SK-N-SH (cell line): Measurements from ENCODE around the gene MOK. TPM values are rescaled to one million over a fixed set of nuclear protein-coding genes. Genes with fewer than 3 reads are reported as not detected.

Experiments
- CTCF ChIA-PET: fragments of 300-600, 350-600 bp; formaldehyde crosslinking; extraction: SDS; loops from one replicate; lab custom pipeline; 2021; lab: Yijun Ruan, JAX
- POLR2A ChIA-PET: fragments of 350-600 bp; sonication (Branson Sonifier 250); formaldehyde crosslinking; extraction: SDS; loops from one replicate; lab custom pipeline; 2020; ENCODE audit warnings: antibody characterized with exemption, inconsistent platforms; lab: Yijun Ruan, JAX
- DNase-seq: peaks from one replicate; pipeline ENCODE4 v3.0.0; 2012
- H2AFZ ChIP-seq: fragments of 200-600 bp; sonication (generic); 2 replicates; pipeline ENCODE4 v1.8.1; 2016; ENCODE audit warnings: antibody characterized with exemption, mild to moderate bottlenecking, low read depth
- H3F3A ChIP-seq: fragments of 200-600 bp; sonication (generic); replicated peaks from 2 replicates; pipeline ENCODE3; 2016; ENCODE audit warnings: antibody characterized with exemption, mild to moderate bottlenecking; ENCODE audit not compliant: insufficient read depth
- H3K27ac ChIP-seq, 2 experiments: fragments of 200-500 bp in 1 of 2; fragments of 200-600 bp in 1 of 2; sonication (Bioruptor generic) in 1 of 2; sonication (generic), shearing (Covaris generic) in 1 of 2; 2 replicates each; pipeline versions ENCODE4 v1.5.1 to v1.6.1; 2014 to 2016; ENCODE audit warnings: low read depth in 2 of 2, inconsistent platforms in 1 of 2, low read length in 1 of 2, mild to moderate bottlenecking in 1 of 2, mixed read lengths in 1 of 2
- H3K27me3 ChIP-seq: fragments of 200-600 bp; sonication (generic), shearing (Covaris generic); 2 replicates; pipeline ENCODE4 v1.6.1; 2016; ENCODE audit warnings: mixed run types; ENCODE audit not compliant: insufficient read depth
- H3K36me3 ChIP-seq, 2 experiments: fragments of 200-500 bp in 1 of 2; fragments of 200-600 bp in 1 of 2; sonication (Bioruptor generic) in 1 of 2; sonication (generic) in 1 of 2; replicated peaks in 1 of 2; 2 replicates each; pipeline versions ENCODE3 to v1.5.1; 2014 to 2016; ENCODE audit warnings: low read length in 1 of 2, mild to moderate bottlenecking in 1 of 2; ENCODE audit not compliant: insufficient read depth in 2 of 2, control insufficient read depth in 1 of 2
- H3K4me1 ChIP-seq, 2 experiments: fragments of 200-500 bp in 1 of 2; fragments of 200-600 bp in 1 of 2; sonication (Bioruptor generic) in 1 of 2; sonication (generic), shearing (Covaris generic) in 1 of 2; 2 replicates each; pipeline versions ENCODE4 v1.5.1 to v1.6.1; 2014 to 2016; ENCODE audit warnings: low read depth in 1 of 2, low read length in 1 of 2, mixed run types in 1 of 2; ENCODE audit not compliant: insufficient read depth in 2 of 2, control insufficient read depth in 1 of 2
- H3K4me2 ChIP-seq: fragments of 200-600 bp; sonication (generic), shearing (Covaris generic); 2 replicates; pipeline ENCODE4 v1.6.1; 2017; ENCODE audit warnings: mixed run types
- H3K4me3 ChIP-seq, 2 experiments: fragments of 200-500 bp in 1 of 2; fragments of 200-600 bp in 1 of 2; sonication (Bioruptor generic) in 1 of 2; sonication (generic), shearing (Covaris generic) in 1 of 2; 2 replicates each; pipeline versions ENCODE4 v1.5.1 to v1.8.1; 2014 to 2016; ENCODE audit warnings: low read depth in 2 of 2, inconsistent platforms in 1 of 2, low read length in 1 of 2, mild to moderate bottlenecking in 1 of 2, mixed read lengths in 1 of 2, moderate library complexity in 1 of 2
- H3K79me2 ChIP-seq: fragments of 200-600 bp; sonication (generic); 2 replicates; pipeline ENCODE4 v1.8.1; 2017; ENCODE audit warnings: mild to moderate bottlenecking; ENCODE audit not compliant: insufficient read depth
- H3K9ac ChIP-seq: fragments of 200-600 bp; sonication (generic); 2 replicates; pipeline ENCODE4 v1.6.1; 2017; ENCODE audit warnings: mixed run types
- H3K9me2 ChIP-seq: fragments of 200-600 bp; sonication (generic); 2 replicates; pipeline ENCODE4 v1.6.1; 2017; ENCODE audit warnings: mixed run types
- H3K9me3 ChIP-seq: fragments of 200-600 bp; sonication (generic); 2 replicates; pipeline ENCODE4 v1.6.1; 2017; ENCODE audit warnings: mixed run types, mild to moderate bottlenecking, moderate library complexity
- H4K20me1 ChIP-seq: fragments of 200-600 bp; sonication (generic); 2 replicates; pipeline ENCODE4 v1.6.1; 2017; ENCODE audit warnings: mild to moderate bottlenecking, mixed run types; ENCODE audit not compliant: insufficient read depth
- CTCF ChIP-seq: fragments of 200-600 bp; sonication (generic); IDR thresholded peaks from 2 replicates; pipeline ENCODE4 v1.6.1; 2017; ENCODE audit warnings: antibody characterized with exemption, mild to moderate bottlenecking, moderate library complexity
- ELF1 ChIP-seq: IDR thresholded peaks from 2 replicates; pipeline ENCODE4 v1.4.0; 2012
- EZH2phosphoT487 ChIP-seq: fragments of 200-600 bp; sonication (generic); IDR thresholded peaks from 2 replicates; pipeline ENCODE4 v1.6.1; 2017; ENCODE audit warnings: low read depth, mixed run types, mild to moderate bottlenecking, antibody characterized with exemption, moderate library complexity, borderline replicate concordance
- FOSL2 ChIP-seq: IDR thresholded peaks from 2 replicates; pipeline ENCODE4 v1.4.0; 2012; ENCODE audit warnings: low read depth, mild to moderate bottlenecking, moderate library complexity, borderline replicate concordance
- GATA2 ChIP-seq: sonication (generic); formaldehyde crosslinking; IDR thresholded peaks from 2 replicates; pipeline ENCODE4 v1.5.0; 2020; ENCODE audit warnings: mild to moderate bottlenecking, missing genetic modification reagents
- MAX ChIP-seq: IDR thresholded peaks from 2 replicates; pipeline ENCODE4 v1.4.0; 2012; ENCODE audit warnings: low read depth
- MEF2A ChIP-seq: IDR thresholded peaks from 2 replicates; pipeline ENCODE4 v1.4.0; 2012; ENCODE audit warnings: low read depth, borderline replicate concordance
- NFIC ChIP-seq: IDR thresholded peaks from 2 replicates; pipeline ENCODE4 v1.4.0; 2012; ENCODE audit warnings: borderline replicate concordance
- NRF1 ChIP-seq: IDR thresholded peaks from 2 replicates; pipeline ENCODE4 v1.6.1; 2012; ENCODE audit warnings: low read depth, mild to moderate bottlenecking, low read length
- PBX3 ChIP-seq: IDR thresholded peaks from 2 replicates; pipeline ENCODE4; 2012
- RFX5 ChIP-seq: IDR thresholded peaks from 2 replicates; pipeline ENCODE4 v1.6.1; 2012; ENCODE audit warnings: mild to moderate bottlenecking, improper control_type of control experiment, low read length
- RXRA ChIP-seq: IDR thresholded peaks from 2 replicates; pipeline ENCODE4 v1.4.0; 2012; ENCODE audit warnings: low read depth, mild to moderate bottlenecking, borderline replicate concordance
- USF1 ChIP-seq: IDR thresholded peaks from 2 replicates; pipeline ENCODE4 v1.4.0; 2012; ENCODE audit warnings: low read depth, borderline replicate concordance
- WGBS: methylation state at CpG from one replicate; pipeline ENCODE4 v1.1.6; 2017; ENCODE audit warnings: low lambda C conversion rate; 5-methylcytosine and 5-hydroxymethylcytosine counted together
- polyA plus RNA-seq, 3 experiments: library from polyadenylated mRNA; depleted of rRNA; stranded (reverse); fragments of >200 nt; gene quantifications; 2 replicates each; pipeline ENCODE4 v1.2.3, GENCODE V29; 2012

MOK gene
- polyA plus RNA-seq, 1 of the 3 experiments (the other 2 are of a cell fraction) = 13.3 TPM

- POLR2A ChIA-PET = no interaction called here
Observed at GRCh38 chr14:102181187-102181586, 123.8 kb downstream of the MOK start.

GRCh38 chr14:102180248-102180998, 124.5 kb downstream of the MOK start:
- H3K9me3 ChIP-seq = no peaks in the 10 kb centered on the region
- ChIA-PET CTCF (interaction anchor here (1.2 to 1.8 kb wide), 2 partner anchors 13 to 136 kb away, joined by 3 to 5 read pairs; no protein-coding TSS in a partner anchor), POLR2A (no interaction called here)
- H3K36me3 ChIP-seq = no peaks in the 10 kb centered on the region
- no peak for DNase-seq
- H3K4me3 ChIP-seq = no peak overlapping the region
- H2AFZ ChIP-seq = no peak overlapping the region
- H3K4me2 ChIP-seq = no peak overlapping the region
- H3K9ac ChIP-seq = no peak overlapping the region
- TF ChIP-seq USF1 (no peak), PBX3 (no peak), GATA2 (no peak), EZH2phosphoT487 (no peak), NRF1 (no peak), NFIC (no peak), CTCF (no peak), ELF1 (no peak), RXRA (no peak)
- no peaks in the 10 kb centered on the region for H3K9me2 ChIP-seq
- H3K4me1 ChIP-seq = peaks cover 14% of the 10 kb centered on the region in 2 experiments; a peak in 3 of 4 replicates
- peaks cover 25% of the 10 kb centered on the region for H4K20me1 ChIP-seq
- H3K27ac ChIP-seq = 0 out of 4 replicates have a peak overlapping the region, but pooled peaks of 1 of the 2 experiments have one; percentile 12
- H3F3A ChIP-seq = peaks cover 10% of the 10 kb centered on the region
- peaks cover 85% of the 10 kb centered on the region for H3K79me2 ChIP-seq
- no peaks in the 10 kb centered on the region for H3K27me3 ChIP-seq
- 86% methylated on average over 7 of the region's 7 CpGs for WGBS

More at GRCh38 chr14:102181187-102181586, 123.8 kb downstream of the MOK start:
- no peak overlapping the region for H3K27ac ChIP-seq
- H3K9me3 ChIP-seq = no peaks in the 10 kb centered on the region
- H2AFZ ChIP-seq = no peak overlapping the region
- H3K9me2 ChIP-seq = no peaks in the 10 kb centered on the region
- peaks cover 85% of the 10 kb centered on the region for H3K79me2 ChIP-seq
- H3K4me2 ChIP-seq = no peak overlapping the region
- DNase-seq = no peak
- H3K36me3 ChIP-seq = no peaks in the 10 kb centered on the region
- TF ChIP-seq USF1 (no peak), FOSL2 (no peak), RFX5 (no peak), ELF1 (no peak), MEF2A (no peak), EZH2phosphoT487 (no peak), MAX (no peak)
- no peak overlapping the region for H3K9ac ChIP-seq
- peaks cover 15% of the 10 kb centered on the region for H3F3A ChIP-seq
- WGBS = 88% methylated on average over 1 of the region's 1 CpG
- no peak overlapping the region for H3K4me3 ChIP-seq
- peaks cover 14 to 21% of the 10 kb centered on the region in 2 experiments; a peak in 3 of 4 replicates for H3K4me1 ChIP-seq
- peaks cover 25% of the 10 kb centered on the region for H4K20me1 ChIP-seq
- CTCF ChIA-PET = interaction anchor here (1.1 to 1.8 kb wide), 4 partner anchors 13 to 136 kb away, joined by 3 to 5 read pairs (median 4); no protein-coding TSS in a partner anchor
- no peaks in the 10 kb centered on the region for H3K27me3 ChIP-seq
